Measurements from ENCODE around the gene SLCO1B1.
"Not testable (repeated sequence)": the region's sequence is repeated elsewhere in the genome, so short reads cannot be mapped to it uniquely, and the experiment has no call there.

Gene SLCO1B1

GRCh38 chr12:21137318-21137999 lies 6.5 kb downstream of the SLCO1B1 start:
- no CpG with 5 or more reads among the region's 14 CpGs for WGBS, 2 donors (ENCODE audit: extremely low coverage in 2 of 2, insufficient read length in 2 of 2, insufficient replicate concordance in 1 of 2)
- not testable (repeated sequence) for H3K36me3 ChIP-seq (replicated peaks in 1 of 2; ENCODE audit: control insufficient read depth in 2 of 2, insufficient read depth in 2 of 2, low read length in 2 of 2); H3K18ac ChIP-seq (ENCODE audit: low read length); H3K27ac ChIP-seq (replicated peaks; ENCODE audit: low read length); DNase-seq (ENCODE audit: low spot score); H3K14ac ChIP-seq (ENCODE audit: low read length); H3K9me3 ChIP-seq (replicated peaks in 1 of 2; ENCODE audit: control insufficient read depth in 2 of 2, insufficient read depth in 1 of 2, low read depth in 1 of 2, low read length in 2 of 2); H2BK12ac ChIP-seq (ENCODE audit: low read length); H2AFZ ChIP-seq (ENCODE audit: low read length); H3K4me1 ChIP-seq (ENCODE audit: control insufficient read depth in 2 of 2, insufficient read depth in 1 of 2, low read depth in 1 of 2, low read length in 2 of 2); H4K91ac ChIP-seq (ENCODE audit: low read depth, low read length, poor library complexity); H3K4me2 ChIP-seq (ENCODE audit: insufficient read depth, low read length, poor library complexity, severe bottlenecking); H2AK5ac ChIP-seq (ENCODE audit: low read depth, low read length); H3K27me3 ChIP-seq (ENCODE audit: control insufficient read depth in 3 of 3, insufficient read depth in 3 of 3, low read depth in 1 of 3, low read length in 3 of 3); H3K4me3 ChIP-seq (ENCODE audit: low read length in 2 of 2); H3K79me1 ChIP-seq (ENCODE audit: low read depth, low read length); H2BK15ac ChIP-seq (ENCODE audit: low read length); H2BK120ac ChIP-seq (ENCODE audit: low read depth, low read length); H3K23ac ChIP-seq (ENCODE audit: low read depth, low read length, poor library complexity); H4K8ac ChIP-seq (ENCODE audit: low read depth, low read length); H2BK5ac ChIP-seq (ENCODE audit: low read length); H3K9ac ChIP-seq (ENCODE audit: low read depth, low read length, poor library complexity); H3K4ac ChIP-seq (ENCODE audit: low read length)

GRCh38 chr12:21138016-21138415 lies 7.0 kb downstream of the SLCO1B1 start:
- Histone ChIP-seq H3K4me2 (ENCODE audit: insufficient read depth, low read length, poor library complexity, severe bottlenecking) (no peak overlapping the region), H4K91ac (ENCODE audit: low read depth, low read length, poor library complexity) (no peak overlapping the region), H3K4me1 (ENCODE audit: control insufficient read depth in 2 of 2, insufficient read depth in 1 of 2, low read depth in 1 of 2, low read length in 2 of 2) (no peaks in the 10 kb centered on the region), H2BK120ac (ENCODE audit: low read depth, low read length) (no peak overlapping the region), H2BK15ac (ENCODE audit: low read length) (no peak overlapping the region), H2AK5ac (ENCODE audit: low read depth, low read length) (no peak overlapping the region), H3K9ac (ENCODE audit: low read depth, low read length, poor library complexity) (no peak overlapping the region), H3K36me3 (replicated peaks in 1 of 2; ENCODE audit: control insufficient read depth in 2 of 2, insufficient read depth in 2 of 2, low read length in 2 of 2) (no peaks in the 10 kb centered on the region), H3K27ac (replicated peaks; ENCODE audit: low read length) (no peak overlapping the region), H4K8ac (ENCODE audit: low read depth, low read length) (no peak overlapping the region), H2AFZ (ENCODE audit: low read length) (no peak overlapping the region), H3K23ac (ENCODE audit: low read depth, low read length, poor library complexity) (no peak overlapping the region), H3K14ac (ENCODE audit: low read length) (no peak overlapping the region), H2BK5ac (ENCODE audit: low read length) (no peak overlapping the region), H3K4ac (ENCODE audit: low read length) (no peak overlapping the region), H3K79me1 (ENCODE audit: low read depth, low read length) (no peaks in the 10 kb centered on the region), H3K9me3 (replicated peaks in 1 of 2; ENCODE audit: control insufficient read depth in 2 of 2, insufficient read depth in 1 of 2, low read depth in 1 of 2, low read length in 2 of 2) (no peaks in the 10 kb centered on the region), H2BK12ac (ENCODE audit: low read length) (no peak overlapping the region), H3K18ac (ENCODE audit: low read length) (no peak overlapping the region), H3K4me3 (ENCODE audit: low read length in 2 of 2) (no peak overlapping the region), H3K27me3 (ENCODE audit: control insufficient read depth in 3 of 3, insufficient read depth in 3 of 3, low read depth in 1 of 3, low read length in 3 of 3) (no peaks in the 10 kb centered on the region)
- DNase-seq (ENCODE audit: low spot score): no peak
- no CpG with 5 or more reads among the region's 2 CpGs for WGBS, 2 donors (ENCODE audit: extremely low coverage in 2 of 2, insufficient read length in 2 of 2, insufficient replicate concordance in 1 of 2)

- no peak for DNase-seq (ENCODE audit: low spot score)
- Histone ChIP-seq H3K23ac (ENCODE audit: low read depth, low read length, poor library complexity) (no peak overlapping the region), H3K27ac (replicated peaks; ENCODE audit: low read length) (no peak overlapping the region), H3K27me3 (ENCODE audit: control insufficient read depth in 3 of 3, insufficient read depth in 3 of 3, low read depth in 1 of 3, low read length in 3 of 3) (no peaks in the 10 kb centered on the region), H3K4me3 (ENCODE audit: low read length in 2 of 2) (no peak overlapping the region), H2AFZ (ENCODE audit: low read length) (no peak overlapping the region), H3K14ac (ENCODE audit: low read length) (no peak overlapping the region), H4K8ac (ENCODE audit: low read depth, low read length) (no peak overlapping the region), H2BK120ac (ENCODE audit: low read depth, low read length) (no peak overlapping the region), H3K36me3 (replicated peaks in 1 of 2; ENCODE audit: control insufficient read depth in 2 of 2, insufficient read depth in 2 of 2, low read length in 2 of 2) (no peaks in the 10 kb centered on the region), H2BK5ac (ENCODE audit: low read length) (no peak overlapping the region), H2BK15ac (ENCODE audit: low read length) (no peak overlapping the region), H3K4me2 (ENCODE audit: insufficient read depth, low read length, poor library complexity, severe bottlenecking) (no peak overlapping the region), H2AK5ac (ENCODE audit: low read depth, low read length) (no peak overlapping the region), H3K79me1 (ENCODE audit: low read depth, low read length) (no peaks in the 10 kb centered on the region), H3K9ac (ENCODE audit: low read depth, low read length, poor library complexity) (no peak overlapping the region), H4K91ac (ENCODE audit: low read depth, low read length, poor library complexity) (no peak overlapping the region), H3K4me1 (ENCODE audit: control insufficient read depth in 2 of 2, insufficient read depth in 1 of 2, low read depth in 1 of 2, low read length in 2 of 2) (no peaks in the 10 kb centered on the region), H2BK12ac (ENCODE audit: low read length) (no peak overlapping the region), H3K4ac (ENCODE audit: low read length) (no peak overlapping the region), H3K18ac (ENCODE audit: low read length) (no peak overlapping the region), H3K9me3 (replicated peaks in 1 of 2; ENCODE audit: control insufficient read depth in 2 of 2, insufficient read depth in 1 of 2, low read depth in 1 of 2, low read length in 2 of 2) (no peaks in the 10 kb centered on the region)
These were observed 13.3 kb downstream of the SLCO1B1 start for GRCh38 chr12:21144309-21144708.

- H2AFZ ChIP-seq (ENCODE audit: low read length): peak overlapping the region; percentile 64
- not testable (repeated sequence) for H2BK5ac ChIP-seq (ENCODE audit: low read length); H2BK12ac ChIP-seq (ENCODE audit: low read length); H3K23ac ChIP-seq (ENCODE audit: low read depth, low read length, poor library complexity); H3K14ac ChIP-seq (ENCODE audit: low read length); H2AK5ac ChIP-seq (ENCODE audit: low read depth, low read length); DNase-seq (ENCODE audit: low spot score); H3K4me1 ChIP-seq (ENCODE audit: control insufficient read depth in 2 of 2, insufficient read depth in 1 of 2, low read depth in 1 of 2, low read length in 2 of 2); H3K9ac ChIP-seq (ENCODE audit: low read depth, low read length, poor library complexity); H3K79me1 ChIP-seq (ENCODE audit: low read depth, low read length); H3K4me3 ChIP-seq (ENCODE audit: low read length in 2 of 2); H3K27ac ChIP-seq (replicated peaks; ENCODE audit: low read length); H3K4ac ChIP-seq (ENCODE audit: low read length); H2BK15ac ChIP-seq (ENCODE audit: low read length); H3K4me2 ChIP-seq (ENCODE audit: insufficient read depth, low read length, poor library complexity, severe bottlenecking); H3K27me3 ChIP-seq (ENCODE audit: control insufficient read depth in 3 of 3, insufficient read depth in 3 of 3, low read depth in 1 of 3, low read length in 3 of 3); H4K91ac ChIP-seq (ENCODE audit: low read depth, low read length, poor library complexity); H4K8ac ChIP-seq (ENCODE audit: low read depth, low read length); H3K9me3 ChIP-seq (replicated peaks in 1 of 2; ENCODE audit: control insufficient read depth in 2 of 2, insufficient read depth in 1 of 2, low read depth in 1 of 2, low read length in 2 of 2); H3K36me3 ChIP-seq (replicated peaks in 1 of 2; ENCODE audit: control insufficient read depth in 2 of 2, insufficient read depth in 2 of 2, low read length in 2 of 2); H2BK120ac ChIP-seq (ENCODE audit: low read depth, low read length)
- no CpG with 5 or more reads among the region's 5 CpGs for WGBS, 2 donors (ENCODE audit: extremely low coverage in 2 of 2, insufficient read length in 2 of 2, insufficient replicate concordance in 1 of 2)
- peak overlapping the region; percentile 76 for H3K18ac ChIP-seq (ENCODE audit: low read length)
These were observed 18.9 kb downstream of the SLCO1B1 start for GRCh38 chr12:21149861-21150260.
